SK-N-MC (cell line): Measurements from ENCODE around the gene RFFL.

Experiments used
- EZH2 ChIP-seq: fragments of 200-600 bp; sonication (generic); IDR thresholded peaks from one replicate; pipeline ENCODE4 v1.6.1; 2017; ENCODE audit warnings: antibody characterized with exemption
- FOXP2 ChIP-seq: optimal IDR thresholded peaks from 2 replicates; pipeline ENCODE3; 2011; ENCODE audit warnings: mild to moderate bottlenecking, moderate library complexity; ENCODE audit not compliant: insufficient read depth; ENCODE audit errors: extremely low read length, control extremely low read depth
- POLR2AphosphoS5 ChIP-seq: IDR thresholded peaks from 2 replicates; pipeline ENCODE4 v1.6.1; 2012; ENCODE audit warnings: mild to moderate bottlenecking, low read depth, low read length, borderline replicate concordance

DNA sequence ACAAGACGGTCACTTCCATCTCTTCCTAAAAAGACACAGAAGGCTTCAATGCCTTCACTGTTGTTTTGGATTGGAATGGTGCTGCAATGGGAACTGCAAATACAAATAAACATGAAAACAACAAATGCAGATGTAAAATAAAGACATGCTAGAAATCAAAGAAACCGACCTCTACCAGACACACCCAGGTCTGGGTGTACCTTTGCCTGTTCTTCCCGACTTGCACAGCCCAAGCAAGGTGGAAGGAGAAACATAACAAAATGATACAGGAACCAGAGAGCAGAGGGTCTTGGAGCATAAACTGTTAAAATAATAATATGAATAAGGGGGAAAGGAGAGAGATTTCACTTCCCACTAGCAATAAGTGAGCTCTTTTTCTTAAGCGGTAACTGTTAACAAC, 17.3 kb downstream of the RFFL start:
- TF ChIP-seq EZH2: no peak
- TF ChIP-seq POLR2AphosphoS5: no peak
- no peak for TF ChIP-seq FOXP2
